ENCODE measurements around the gene PTGER4.

Gene PTGER4

GRCh38 chr5:40678026-40678425, 1.7 kb upstream of the PTGER4 start:
- peak; percentile 20 for DNase-seq (ENCODE audit: low read depth)
- no peak overlapping the region for H3K4me3 ChIP-seq (ENCODE audit: low read depth, low read length)
- TF ChIP-seq CTCF (IDR thresholded peaks at IDR 0.05; ENCODE audit: insufficient read depth, low read depth, low read length, missing control alignments): no peak

- no peak for TF ChIP-seq CTCF (IDR thresholded peaks at IDR 0.05; ENCODE audit: insufficient read depth, low read depth, low read length, missing control alignments)
- no peak for DNase-seq (ENCODE audit: low read depth)
- H3K4me3 ChIP-seq (ENCODE audit: low read depth, low read length): no peak overlapping the region; the same call in 1 of the 2 replicates
Measured at GRCh38 chr5:40678460-40679147, 1.1 kb upstream of the PTGER4 start.

GRCh38 chr5:40679148-40679912, 385 bp upstream of the PTGER4 start:
- DNase-seq (ENCODE audit: low read depth): peak; percentile 77
- H3K4me3 ChIP-seq (ENCODE audit: low read depth, low read length): peak overlapping the region; percentile 58
- TF ChIP-seq CTCF (IDR thresholded peaks at IDR 0.05; ENCODE audit: insufficient read depth, low read depth, low read length, missing control alignments): no peak

GRCh38 chr5:40680741-40681362, 1.1 kb downstream of the PTGER4 start:
- peak overlapping the region; percentile 58 for H3K4me3 ChIP-seq (ENCODE audit: low read depth, low read length)
- TF ChIP-seq CTCF (IDR thresholded peaks at IDR 0.05; ENCODE audit: insufficient read depth, low read depth, low read length, missing control alignments): peak; percentile 7
- DNase-seq (ENCODE audit: low read depth): peak; percentile 15

GRCh38 chr5:40681363-40682153, 1.8 kb downstream of the PTGER4 start:
- peak; percentile 30 for DNase-seq (ENCODE audit: low read depth)
- peak overlapping the region; percentile 58 for H3K4me3 ChIP-seq (ENCODE audit: low read depth, low read length)
- TF ChIP-seq CTCF (IDR thresholded peaks at IDR 0.05; ENCODE audit: insufficient read depth, low read depth, low read length, missing control alignments): no peak

GRCh38 chr5:40682154-40683017, 2.7 kb downstream of the PTGER4 start:
- peak overlapping the region; percentile 58 for H3K4me3 ChIP-seq (ENCODE audit: low read depth, low read length)
- DNase-seq (ENCODE audit: low read depth): no peak
- TF ChIP-seq CTCF (IDR thresholded peaks at IDR 0.05; ENCODE audit: insufficient read depth, low read depth, low read length, missing control alignments): no peak

Data from GM12865 (cell line).